Fibroblast of skin of right biceps (primary cell): Measurements from ENCODE around the gene ACTR3.
A peak's percentile ranks its signal among the peaks of the same experiment; 100 is the strongest.

Source experiments
- DNase-seq: peaks from one replicate; pipeline ENCODE4 v3.0.0-alpha.2; 2013

Gene ACTR3

DNA sequence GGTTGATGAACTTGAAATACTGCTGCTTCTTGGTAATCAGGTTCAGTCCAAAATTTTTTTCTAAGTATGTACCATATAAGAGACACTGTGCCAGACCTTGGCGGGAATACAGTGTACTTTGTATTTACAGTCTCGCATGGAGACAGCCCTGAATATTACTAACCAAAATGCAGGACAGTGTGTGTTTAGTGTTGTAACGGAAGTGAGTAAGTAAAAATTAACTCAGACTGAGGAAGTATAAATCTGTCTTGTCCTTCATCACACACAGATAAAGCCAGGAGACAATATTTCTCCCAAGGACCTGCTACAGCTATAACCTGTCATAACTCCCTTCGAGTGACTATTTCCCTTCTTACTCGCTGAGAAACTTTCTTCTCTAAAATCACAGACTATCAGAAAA lies 76.9 kb downstream of the ACTR3 start:
- peak; percentile 34 for DNase-seq

DNA sequence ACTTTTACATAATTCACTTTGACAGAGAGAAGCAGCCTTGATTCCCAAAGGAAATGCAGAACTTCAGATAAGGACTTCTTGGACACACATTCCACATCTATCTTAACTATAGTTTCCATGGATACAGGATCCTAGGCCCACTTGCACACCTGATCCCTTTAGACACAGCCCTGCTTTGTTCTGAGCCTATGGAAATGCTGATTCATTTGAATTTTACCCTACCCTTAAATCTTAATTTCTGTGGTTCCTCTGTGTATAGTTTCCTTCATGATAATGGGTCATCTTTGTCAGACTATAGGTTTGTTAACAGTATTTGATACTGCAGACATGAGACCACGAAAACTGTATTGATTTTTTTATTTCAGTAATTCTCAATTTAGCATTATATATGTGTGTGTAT lies 77.4 kb downstream of the ACTR3 start:
- DNase-seq, result no peak

GRCh38 chr2:113972766-113973165 lies 82.9 kb downstream of the ACTR3 start:
- DNase-seq, result no peak

GRCh38 chr2:113973810-113974209 lies 83.9 kb downstream of the ACTR3 start:
- DNase-seq, result no peak

GRCh38 chr2:113974727-113975126 lies 84.8 kb downstream of the ACTR3 start:
- DNase-seq, result no peak

- DNase-seq, result no peak
Observed at GRCh38 chr2:113976277-113976928, 86.5 kb downstream of the ACTR3 start.

DNA sequence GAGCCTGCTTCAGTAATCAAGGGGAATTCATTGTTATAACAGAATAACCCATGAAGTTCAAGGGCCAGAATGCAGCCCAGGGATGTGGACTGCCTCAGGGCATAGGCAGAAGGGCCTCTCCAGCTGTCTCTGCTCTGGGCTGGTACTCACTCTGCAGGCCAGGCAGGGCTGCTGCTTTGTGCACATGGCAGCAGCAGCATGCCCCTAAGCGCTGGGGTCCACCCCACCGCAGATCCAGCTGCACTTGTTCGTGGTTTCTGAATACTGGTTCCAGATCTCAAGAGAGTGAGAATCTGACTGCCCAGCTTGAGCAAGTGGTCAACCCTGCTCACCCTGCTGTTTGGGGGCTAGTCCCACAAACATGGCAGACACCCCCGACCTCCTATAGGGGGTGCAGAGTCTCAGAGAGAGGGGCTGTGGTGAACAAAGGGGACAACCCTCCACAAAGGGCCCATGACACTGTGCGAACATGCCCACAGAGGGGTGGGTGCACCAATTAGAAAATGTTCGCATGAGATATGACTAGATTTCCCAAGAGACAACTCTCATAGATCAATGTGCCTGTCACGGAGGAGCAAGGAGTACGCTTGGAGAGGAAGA lies 87.3 kb downstream of the ACTR3 start:
- DNase-seq, result no peak

DNA sequence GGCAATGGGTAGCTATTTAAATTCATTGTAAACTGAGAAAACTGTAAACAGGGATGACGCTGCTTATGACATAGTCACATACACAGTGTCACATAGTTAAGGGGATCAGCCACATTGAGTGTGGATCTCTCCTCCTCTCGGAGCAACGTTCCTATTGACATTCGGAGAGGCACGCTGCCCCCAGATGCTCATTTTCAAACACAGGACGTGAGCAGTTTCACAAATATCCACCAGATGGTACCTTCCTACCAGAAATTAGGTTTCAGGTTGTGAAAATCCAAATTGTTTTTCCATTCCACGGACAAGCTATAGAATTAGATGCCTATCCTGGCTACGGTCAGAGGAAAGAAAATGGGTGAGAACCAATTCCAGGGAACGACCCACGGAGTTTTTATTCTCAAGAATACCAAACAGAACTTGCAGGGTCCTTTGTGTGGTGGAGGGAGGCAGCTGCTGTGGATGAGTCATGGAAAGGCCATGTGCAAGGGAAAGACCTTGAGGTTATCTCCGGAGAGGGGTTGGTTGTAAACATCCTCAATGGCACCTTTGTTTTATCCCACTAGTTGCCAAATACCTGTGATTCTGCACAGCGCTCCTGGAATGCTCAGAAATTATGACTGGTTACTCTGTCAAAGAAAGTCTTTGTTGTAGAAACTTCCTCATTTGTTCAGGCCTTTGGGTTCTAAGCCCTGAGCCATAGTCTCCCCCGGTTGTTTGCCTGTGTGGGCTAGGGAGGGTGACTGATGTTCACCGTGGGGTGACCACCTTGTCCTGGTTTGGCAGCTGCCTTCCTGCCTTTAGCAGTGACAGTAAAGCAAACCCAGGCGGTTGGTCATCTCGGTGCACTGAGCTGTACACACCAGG lies 88.0 kb downstream of the ACTR3 start:
- peak; percentile 33 for DNase-seq

DNA sequence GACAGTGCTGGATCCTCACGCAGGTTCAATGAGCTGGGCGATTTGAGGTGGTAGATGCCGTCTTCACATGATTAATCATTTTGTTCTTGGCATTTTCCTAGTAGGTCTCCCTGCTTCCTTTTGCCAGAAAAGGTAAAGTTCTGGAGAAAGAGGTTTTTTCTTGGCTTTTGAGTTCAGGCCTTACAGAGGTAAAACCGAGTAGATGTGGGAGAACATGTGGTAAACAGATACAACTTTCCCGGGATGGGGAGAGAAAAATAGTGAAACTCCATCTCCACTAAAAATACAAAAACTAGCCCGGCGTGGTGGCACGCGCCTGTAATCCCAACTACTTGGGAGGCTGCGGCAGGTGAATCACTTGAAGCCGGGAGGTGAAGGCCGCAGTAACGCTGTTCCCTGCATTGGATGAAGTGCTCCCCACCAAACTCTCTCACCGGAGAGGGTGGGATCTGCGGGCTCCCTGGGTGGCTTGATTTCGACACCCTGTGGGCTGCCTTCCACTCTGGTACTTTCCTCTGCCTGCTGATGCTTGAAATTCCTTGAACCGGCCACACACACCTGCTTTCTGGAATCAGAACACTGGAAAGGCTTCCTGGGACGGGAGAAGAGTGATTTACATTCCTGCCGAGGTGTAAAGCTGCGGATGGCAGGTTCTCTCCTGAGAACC lies 88.8 kb downstream of the ACTR3 start:
- no peak for DNase-seq

DNA sequence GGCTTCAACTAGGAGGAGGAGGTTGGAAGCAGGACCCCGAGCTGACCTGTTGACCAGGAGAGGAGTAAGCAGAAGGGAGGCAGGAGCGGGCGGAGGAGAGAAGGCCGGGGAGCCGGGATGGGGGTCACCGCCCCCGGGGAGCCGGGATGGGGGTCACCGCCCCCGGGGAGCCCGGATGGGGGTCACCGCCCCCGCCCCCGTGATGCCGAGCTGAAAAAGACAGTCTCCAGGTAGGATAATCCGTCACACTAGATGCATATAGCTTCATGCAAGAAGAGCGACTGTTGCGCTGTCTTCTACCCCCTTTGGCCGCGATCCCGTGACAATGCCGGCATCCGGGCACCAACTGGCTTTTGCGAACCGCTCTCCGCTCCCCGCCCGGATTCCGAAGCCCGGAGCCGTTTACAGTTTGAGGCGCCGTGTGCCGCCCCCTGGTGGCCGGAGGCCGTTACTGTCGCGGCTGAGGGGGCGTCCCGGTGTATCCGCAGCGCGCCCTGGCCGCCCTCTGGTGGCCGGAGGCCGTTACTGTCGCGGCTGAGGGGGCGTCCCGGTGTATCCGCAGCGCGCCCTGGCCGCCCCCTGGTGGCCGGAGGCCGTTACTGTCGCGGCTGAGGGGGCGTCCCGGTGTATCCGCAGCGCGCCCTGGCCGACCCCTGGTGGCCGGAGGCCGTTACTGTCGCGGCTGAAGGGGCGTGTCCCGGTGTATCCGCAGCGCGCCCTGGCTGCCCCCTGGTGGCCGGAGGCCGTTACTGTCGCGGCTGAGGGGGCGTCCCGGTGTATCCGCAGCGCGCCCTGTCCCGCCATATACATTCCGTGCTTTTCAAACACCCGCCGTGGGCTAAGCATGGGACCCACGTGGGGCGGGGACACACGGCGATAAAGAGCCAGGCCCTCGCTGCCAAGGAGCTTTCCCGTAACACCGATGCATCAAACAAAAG lies 89.6 kb downstream of the ACTR3 start:
- DNase-seq, result no peak

- peak; percentile 66 for DNase-seq
Observed at GRCh38 chr2:113980946-113981345, 91.1 kb downstream of the ACTR3 start.

DNA sequence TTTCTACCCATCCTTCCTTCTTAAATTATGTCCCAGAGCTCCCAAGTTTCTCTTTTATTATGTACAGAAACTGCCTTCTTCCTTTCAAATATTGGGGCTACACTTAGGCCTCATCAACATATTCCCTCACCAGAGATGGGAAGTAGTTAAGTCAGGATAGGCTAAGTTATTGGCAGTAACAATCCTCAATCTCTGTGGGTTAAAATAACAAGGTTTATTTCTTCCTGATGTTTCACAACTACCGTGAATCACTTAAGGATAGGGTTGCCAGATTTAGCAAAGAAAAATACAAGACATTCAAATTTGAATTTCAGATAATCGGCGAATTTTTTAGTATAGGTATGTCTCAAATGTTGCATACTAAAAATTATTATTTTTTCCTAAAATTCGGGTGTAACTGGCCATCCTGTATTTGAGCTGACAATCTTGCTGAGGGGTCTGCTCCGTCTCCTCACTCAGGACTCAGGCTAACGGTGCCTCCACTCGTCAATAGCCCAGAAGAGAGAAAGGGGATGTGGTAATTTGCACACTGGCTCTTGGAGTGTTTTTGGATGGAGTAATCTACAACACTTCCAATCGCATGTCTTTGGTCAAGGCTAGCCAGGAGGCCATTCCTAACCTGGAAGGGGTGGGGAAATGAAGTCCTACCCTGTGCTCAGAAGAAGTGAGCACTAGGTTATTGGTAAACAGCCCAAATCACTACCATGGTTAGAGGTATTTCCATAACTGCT lies 91.7 kb downstream of the ACTR3 start:
- peak; percentile 27 for DNase-seq

DNA sequence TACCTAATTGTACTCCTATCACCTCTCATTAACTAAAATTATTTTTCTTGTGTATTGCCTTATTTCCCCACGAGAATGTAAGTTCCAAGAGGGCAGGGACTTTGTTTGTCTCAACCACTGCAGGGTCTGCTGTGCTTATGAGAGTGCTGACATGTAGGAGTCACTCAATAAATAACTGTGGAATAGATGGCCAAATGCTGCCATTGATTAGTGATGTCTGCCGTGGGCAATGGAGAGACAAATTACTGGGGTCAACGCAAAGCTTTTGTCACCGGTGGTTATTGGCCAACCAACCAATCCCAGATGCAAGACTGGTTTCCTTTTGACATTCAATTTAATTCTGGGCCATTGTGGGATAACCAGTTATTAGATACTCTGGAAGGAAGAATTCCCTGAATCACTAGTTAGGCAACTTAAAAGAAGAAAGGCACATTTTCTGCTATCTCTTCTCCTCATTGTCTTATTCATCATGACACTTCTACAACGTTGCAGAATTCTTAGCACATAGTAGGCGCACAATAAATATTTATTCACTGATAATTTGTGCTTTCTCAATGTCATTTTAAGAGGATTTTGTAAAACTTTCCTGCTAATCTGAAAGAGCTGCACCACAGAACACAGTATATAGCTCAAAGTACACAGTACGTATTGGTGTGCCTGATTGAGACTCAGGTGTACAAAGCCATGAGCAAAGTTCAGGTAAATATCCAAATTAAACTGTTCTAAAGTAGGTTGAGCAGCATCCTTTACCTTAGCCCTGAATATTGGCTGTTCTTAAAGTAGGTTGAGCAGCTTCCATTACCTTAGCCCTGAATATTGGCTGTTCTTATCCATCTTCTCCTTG lies 95.9 kb downstream of the ACTR3 start:
- no peak for DNase-seq

- DNase-seq, result no peak
Observed at GRCh38 chr2:113986762-113987290, 96.9 kb downstream of the ACTR3 start.

- no peak for DNase-seq
Observed at GRCh38 chr2:113992090-113992489, 102.2 kb downstream of the ACTR3 start.

DNA sequence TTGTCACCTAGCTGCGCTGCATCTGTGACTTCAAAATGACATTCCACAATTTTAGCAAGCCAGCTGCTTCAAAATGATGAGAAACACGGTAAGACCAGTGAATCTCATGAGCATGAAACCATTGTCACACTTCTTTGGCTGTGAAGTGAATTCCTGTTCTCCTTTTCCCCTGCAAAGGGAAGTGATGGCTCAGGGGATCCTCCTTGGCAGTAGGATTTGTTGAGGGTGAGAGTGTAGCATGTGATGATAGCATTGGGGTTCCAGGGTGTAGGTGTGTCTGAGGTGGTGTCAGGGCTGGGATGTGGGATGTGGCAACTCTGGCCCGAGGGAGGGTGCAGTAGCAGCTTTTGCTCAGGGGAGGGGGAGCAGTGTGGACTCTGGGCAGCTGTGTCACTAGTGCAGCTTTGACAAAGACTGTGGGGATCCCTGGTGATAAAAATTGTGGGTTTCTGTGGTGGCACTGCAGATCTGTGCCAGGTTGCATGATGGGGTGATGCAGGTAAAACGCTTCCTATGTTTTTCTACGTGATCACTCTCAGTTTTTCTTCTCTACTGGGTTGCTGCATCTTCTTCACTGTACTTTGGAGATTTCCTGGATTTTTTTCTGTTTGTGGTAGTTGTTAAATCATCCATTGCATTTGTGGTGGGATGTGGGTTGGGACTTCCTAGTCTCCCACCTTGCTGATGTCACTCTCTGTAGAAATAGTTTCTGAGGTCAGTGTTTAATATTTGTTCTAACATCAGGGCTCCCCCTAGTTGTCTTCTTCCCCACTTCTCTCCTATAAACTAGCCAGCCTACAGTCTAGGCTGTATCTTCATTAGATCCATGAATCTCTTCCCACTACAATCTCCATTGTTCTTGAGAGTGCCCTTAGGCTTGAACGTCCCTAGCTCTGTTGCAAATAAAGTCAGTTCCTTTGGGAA lies 107.0 kb downstream of the ACTR3 start:
- DNase-seq, result no peak

GRCh38 chr2:114001152-114001551 lies 111.3 kb downstream of the ACTR3 start:
- DNase-seq, result no peak

- DNase-seq, result no peak
Observed at GRCh38 chr2:114001937-114002336, 112.0 kb downstream of the ACTR3 start.

GRCh38 chr2:114005110-114005783 lies 115.4 kb downstream of the ACTR3 start:
- DNase-seq, result no peak
